Measurements from ENCODE around the gene VIM.

VIM gene

GRCh38 chr10:17202999-17203398, 25.0 kb upstream of the VIM start:
- Histone ChIP-seq H3K9me3 (ENCODE audit: insufficient read depth, low read depth, low read length) (no peaks in the 10 kb centered on the region), H2AK5ac (ENCODE audit: low read length) (no peak overlapping the region), H3K9ac (ENCODE audit: low read length) (no peak overlapping the region), H2BK5ac (ENCODE audit: low read depth, low read length, poor library complexity) (no peak overlapping the region), H3K4me3 (ENCODE audit: low read depth, low read length) (no peak overlapping the region), H3K14ac (ENCODE audit: low read length) (no peak overlapping the region), H3K27me3 (ENCODE audit: insufficient read depth, low read length) (no peaks in the 10 kb centered on the region), H3K36me3 (ENCODE audit: control insufficient read depth in 1 of 2, insufficient read depth in 2 of 2, low read length in 2 of 2) (no peaks in the 10 kb centered on the region), H3K27ac (ENCODE audit: low read depth, low read length) (no peak overlapping the region), H3K18ac (ENCODE audit: low read length) (no peak overlapping the region), H2BK120ac (ENCODE audit: insufficient read depth, low read length, poor library complexity) (no peak overlapping the region), H3K4me1 (ENCODE audit: control insufficient read depth in 1 of 2, insufficient read depth in 2 of 2, low read length in 2 of 2) (peaks cover 2 to 13% of the 10 kb centered on the region in 2 experiments), H4K12ac (ENCODE audit: low read depth, low read length) (no peak overlapping the region), H4K91ac (ENCODE audit: low read depth, low read length) (no peak overlapping the region), H3K4me2 (ENCODE audit: low read length) (no peak overlapping the region), H3K79me2 (ENCODE audit: control insufficient read depth, insufficient read depth, low read length, poor library complexity) (peaks cover 4% of the 10 kb centered on the region), H3K23ac (ENCODE audit: low read length) (no peak overlapping the region), H2BK12ac (ENCODE audit: low read length) (no peak overlapping the region), H3K4ac (ENCODE audit: low read depth, low read length) (no peak overlapping the region), H4K8ac (ENCODE audit: low read depth, low read length) (no peak overlapping the region), H3K79me1 (ENCODE audit: low read length) (peaks cover 12% of the 10 kb centered on the region), H2AFZ (ENCODE audit: insufficient read depth, low read length, poor library complexity) (no peak overlapping the region)
- no CpG with 5 or more reads among the region's 4 CpGs for WGBS (ENCODE audit: extremely low coverage, insufficient coverage, insufficient read length)
- no peak for DNase-seq

- Histone ChIP-seq H2AK5ac (ENCODE audit: low read length) (no peak overlapping the region), H2BK12ac (ENCODE audit: low read length) (no peak overlapping the region), H3K27ac (ENCODE audit: low read depth, low read length) (no peak overlapping the region), H2AFZ (ENCODE audit: insufficient read depth, low read length, poor library complexity) (no peak overlapping the region), H4K8ac (ENCODE audit: low read depth, low read length) (no peak overlapping the region), H3K9ac (ENCODE audit: low read length) (no peak overlapping the region), H2BK120ac (ENCODE audit: insufficient read depth, low read length, poor library complexity) (no peak overlapping the region), H4K12ac (ENCODE audit: low read depth, low read length) (no peak overlapping the region), H3K4me3 (ENCODE audit: low read depth, low read length) (no peak overlapping the region), H2BK5ac (ENCODE audit: low read depth, low read length, poor library complexity) (no peak overlapping the region), H3K4ac (ENCODE audit: low read depth, low read length) (no peak overlapping the region), H3K79me1 (ENCODE audit: low read length) (peaks cover 12% of the 10 kb centered on the region), H3K79me2 (ENCODE audit: control insufficient read depth, insufficient read depth, low read length, poor library complexity) (peaks cover 4% of the 10 kb centered on the region), H3K14ac (ENCODE audit: low read length) (no peak overlapping the region), H3K4me1 (ENCODE audit: control insufficient read depth in 1 of 2, insufficient read depth in 2 of 2, low read length in 2 of 2) (peaks cover 2 to 13% of the 10 kb centered on the region in 2 experiments), H3K23ac (ENCODE audit: low read length) (no peak overlapping the region), H4K91ac (ENCODE audit: low read depth, low read length) (no peak overlapping the region), H3K36me3 (ENCODE audit: control insufficient read depth in 1 of 2, insufficient read depth in 2 of 2, low read length in 2 of 2) (no peaks in the 10 kb centered on the region), H3K27me3 (ENCODE audit: insufficient read depth, low read length) (no peaks in the 10 kb centered on the region), H3K4me2 (ENCODE audit: low read length) (no peak overlapping the region), H3K9me3 (ENCODE audit: insufficient read depth, low read depth, low read length) (no peaks in the 10 kb centered on the region), H3K18ac (ENCODE audit: low read length) (no peak overlapping the region)
- no peak for DNase-seq
- no CpG with 5 or more reads among the region's 3 CpGs for WGBS (ENCODE audit: extremely low coverage, insufficient coverage, insufficient read length)
Observed at GRCh38 chr10:17203416-17203815, 24.6 kb upstream of the VIM start.

GRCh38 chr10:17206210-17206709, 21.8 kb upstream of the VIM start:
- Histone ChIP-seq H4K91ac (ENCODE audit: low read depth, low read length) (no peak overlapping the region), H2AK5ac (ENCODE audit: low read length) (no peak overlapping the region), H4K12ac (ENCODE audit: low read depth, low read length) (no peak overlapping the region), H3K4me1 (ENCODE audit: control insufficient read depth in 1 of 2, insufficient read depth in 2 of 2, low read length in 2 of 2) (peaks cover 2 to 9% of the 10 kb centered on the region in 2 experiments), H3K18ac (ENCODE audit: low read length) (no peak overlapping the region), H3K27ac (ENCODE audit: low read depth, low read length) (no peak overlapping the region), H3K14ac (ENCODE audit: low read length) (no peak overlapping the region), H4K8ac (ENCODE audit: low read depth, low read length) (no peak overlapping the region), H3K4me2 (ENCODE audit: low read length) (no peak overlapping the region), H3K79me2 (ENCODE audit: control insufficient read depth, insufficient read depth, low read length, poor library complexity) (peaks cover 2% of the 10 kb centered on the region), H2BK5ac (ENCODE audit: low read depth, low read length, poor library complexity) (no peak overlapping the region), H2BK120ac (ENCODE audit: insufficient read depth, low read length, poor library complexity) (no peak overlapping the region), H3K23ac (ENCODE audit: low read length) (no peak overlapping the region), H3K9me3 (ENCODE audit: insufficient read depth, low read depth, low read length) (no peaks in the 10 kb centered on the region), H3K27me3 (ENCODE audit: insufficient read depth, low read length) (no peaks in the 10 kb centered on the region), H3K36me3 (ENCODE audit: control insufficient read depth in 1 of 2, insufficient read depth in 2 of 2, low read length in 2 of 2) (no peaks in the 10 kb centered on the region), H2BK12ac (ENCODE audit: low read length) (no peak overlapping the region), H3K4me3 (ENCODE audit: low read depth, low read length) (no peak overlapping the region), H2AFZ (ENCODE audit: insufficient read depth, low read length, poor library complexity) (no peak overlapping the region), H3K9ac (ENCODE audit: low read length) (no peak overlapping the region), H3K79me1 (ENCODE audit: low read length) (peaks cover 7% of the 10 kb centered on the region), H3K4ac (ENCODE audit: low read depth, low read length) (no peak overlapping the region)
- no CpG with 5 or more reads among the region's 7 CpGs for WGBS (ENCODE audit: extremely low coverage, insufficient coverage, insufficient read length)
- peak in 1 of 2 donors; percentile 40 for DNase-seq

GRCh38 chr10:17208476-17208875, 19.6 kb upstream of the VIM start:
- H3K14ac ChIP-seq (ENCODE audit: low read length) = no peak overlapping the region
- H4K8ac ChIP-seq (ENCODE audit: low read depth, low read length) = peak overlapping the region; percentile 28
- H3K79me2 ChIP-seq (ENCODE audit: control insufficient read depth, insufficient read depth, low read length, poor library complexity) = no peaks in the 10 kb centered on the region
- no peak overlapping the region for H3K4ac ChIP-seq (ENCODE audit: low read depth, low read length)
- no peak overlapping the region for H3K4me3 ChIP-seq (ENCODE audit: low read depth, low read length)
- H4K91ac ChIP-seq (ENCODE audit: low read depth, low read length) = no peak overlapping the region
- H4K12ac ChIP-seq (ENCODE audit: low read depth, low read length) = no peak overlapping the region
- no peak overlapping the region for H3K23ac ChIP-seq (ENCODE audit: low read length)
- H2AFZ ChIP-seq (ENCODE audit: insufficient read depth, low read length, poor library complexity) = no peak overlapping the region
- no peak overlapping the region for H3K27ac ChIP-seq (ENCODE audit: low read depth, low read length)
- H2BK12ac ChIP-seq (ENCODE audit: low read length) = peak overlapping the region; percentile 64
- no peaks in the 10 kb centered on the region for H3K36me3 ChIP-seq (ENCODE audit: control insufficient read depth in 1 of 2, insufficient read depth in 2 of 2, low read length in 2 of 2)
- no peak overlapping the region for H2BK5ac ChIP-seq (ENCODE audit: low read depth, low read length, poor library complexity)
- no peak overlapping the region for H2AK5ac ChIP-seq (ENCODE audit: low read length)
- H3K4me2 ChIP-seq (ENCODE audit: low read length) = no peak overlapping the region
- H3K9ac ChIP-seq (ENCODE audit: low read length) = no peak overlapping the region
- no peaks in the 10 kb centered on the region for H3K79me1 ChIP-seq (ENCODE audit: low read length)
- H2BK120ac ChIP-seq (ENCODE audit: insufficient read depth, low read length, poor library complexity) = no peak overlapping the region
- H3K18ac ChIP-seq (ENCODE audit: low read length) = no peak overlapping the region
- no peaks in the 10 kb centered on the region for H3K27me3 ChIP-seq (ENCODE audit: insufficient read depth, low read length)
- H3K4me1 ChIP-seq (ENCODE audit: control insufficient read depth in 1 of 2, insufficient read depth in 2 of 2, low read length in 2 of 2) = no peaks in the 10 kb centered on the region
- no peaks in the 10 kb centered on the region for H3K9me3 ChIP-seq (ENCODE audit: insufficient read depth, low read depth, low read length)
- no peak for DNase-seq

All from trophoblast cell (in vitro differentiated cells and primary cell).